ENCODE results near the gene DEDD2. TPM values are rescaled to one million over a fixed set of nuclear protein-coding genes. Genes with fewer than 3 reads are reported as not detected.

Gene DEDD2
- total and polyA plus RNA-seq, 8 donors, result 9.7 to 25.4 (median 13.7) TPM

DNA sequence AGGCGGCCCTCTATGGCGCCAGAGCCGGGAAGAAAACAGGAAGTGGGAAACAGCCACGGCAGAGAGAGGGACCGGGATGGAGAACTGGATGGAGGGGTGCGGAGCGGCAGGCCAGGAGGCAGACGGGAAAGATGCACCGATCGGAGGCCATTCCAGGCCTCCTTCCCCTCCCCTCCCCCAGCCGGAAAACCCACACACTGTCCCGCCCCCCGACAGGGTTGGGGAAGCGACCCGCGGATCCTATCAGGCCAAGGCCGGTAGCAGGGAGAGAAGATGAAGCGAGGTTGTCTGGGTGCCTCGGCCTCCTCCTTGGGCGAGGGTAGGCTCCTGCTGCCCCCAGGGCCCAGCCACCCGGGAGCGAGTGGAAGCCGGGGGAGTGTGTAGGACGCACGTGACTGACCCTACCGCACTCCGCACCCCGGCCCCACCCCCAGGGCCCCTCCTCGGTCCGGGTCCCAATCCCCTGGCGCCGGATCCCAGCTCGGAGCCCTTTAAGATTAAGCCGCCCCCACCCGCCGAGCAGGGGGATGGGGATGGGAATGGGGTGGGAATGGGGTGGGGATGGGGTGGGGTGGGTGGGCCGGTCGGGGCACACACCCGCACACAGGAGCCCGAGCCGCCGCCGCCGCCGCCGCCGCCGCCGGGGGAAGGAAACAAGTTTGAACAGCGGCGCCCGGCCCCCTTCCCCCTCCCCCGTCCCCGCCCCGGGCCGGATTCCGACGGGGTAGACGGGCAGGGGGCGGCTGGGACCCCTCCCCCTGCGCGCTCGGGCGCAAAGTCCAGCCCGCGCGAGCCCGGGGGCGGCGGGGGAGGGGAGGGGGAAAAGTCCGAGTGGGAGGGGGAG is 36.0 kb upstream of the DEDD2 start:
- intact Hi-C loops (cut with DNase I), result no loop called here
- H3K27ac ChIP-seq, result peak overlapping the region; percentile 92 to 97 (median 94)
- no peaks in the 10 kb centered on the region for H3K27me3 ChIP-seq
- ATAC-seq, result peak; percentile 11 to 31 (median 25)
- H3K4me1 ChIP-seq, result peaks cover 0 to 16% (median 0%) of the 10 kb centered on the region in 3 donors
- FAIRE-seq, result no peak
- peak overlapping the region; percentile 88 to 97 (median 96) for H3K4me3 ChIP-seq
- H3K9me3 ChIP-seq, result no peaks in the 10 kb centered on the region
- 1% methylated on average over 29 to 59 of the region's 71 CpGs for WGBS, 2 donors
- H3K36me3 ChIP-seq, result peaks cover 0 to 15% (median 7%) of the 10 kb centered on the region in 3 donors
- peak; percentile 61 to 88 (median 72) for DNase-seq
- TF ChIP-seq CTCF (IDR thresholded peaks at IDR 0.05), result no peak

DNA sequence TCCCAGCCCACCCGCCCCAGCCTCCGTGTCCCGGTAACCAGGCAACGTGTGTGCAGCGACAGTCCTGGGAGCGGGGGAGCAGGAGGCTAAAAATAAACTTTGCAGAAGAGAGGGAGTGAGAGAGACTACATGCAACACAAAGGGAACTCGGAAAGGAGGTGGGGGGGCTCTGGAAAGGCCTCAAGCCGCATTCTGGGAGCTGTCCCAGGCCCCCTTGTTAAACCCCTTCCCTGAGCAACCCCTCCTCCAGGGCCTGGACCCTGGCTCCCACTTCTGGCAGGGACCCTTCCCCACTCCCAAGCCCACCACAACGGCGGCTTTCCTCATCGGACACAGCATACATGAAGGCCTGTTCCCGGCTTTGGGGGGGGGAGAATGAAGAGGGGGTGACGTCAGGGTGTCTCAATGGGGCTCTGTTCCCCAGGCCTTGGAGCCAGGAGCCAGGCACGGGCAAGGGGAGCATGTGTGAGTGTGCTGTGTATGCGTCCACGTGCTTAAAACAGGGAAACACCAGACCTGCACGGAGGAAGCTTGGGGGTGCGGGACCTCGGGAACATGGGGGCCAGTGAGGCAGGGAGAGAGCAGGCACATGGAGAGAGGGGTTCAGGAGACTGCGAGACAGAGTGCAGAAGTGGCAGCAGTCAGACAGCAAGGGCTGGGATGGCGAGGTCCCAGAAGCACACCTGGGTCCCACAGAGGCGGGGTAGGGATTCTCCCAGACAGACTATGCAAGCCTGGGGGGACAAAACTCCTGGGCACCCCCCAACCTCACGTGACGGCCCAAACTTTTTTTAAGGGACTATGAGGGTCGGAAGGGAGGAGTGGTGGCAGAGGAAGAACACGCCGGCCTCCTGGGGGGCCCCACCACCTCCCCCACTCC is 35.1 kb upstream of the DEDD2 start:
- H3K27me3 ChIP-seq, result no peaks in the 10 kb centered on the region
- no peaks in the 10 kb centered on the region for H3K9me3 ChIP-seq
- H3K4me1 ChIP-seq, result peaks cover 0 to 16% (median 0%) of the 10 kb centered on the region in 3 donors
- 12 to 13% methylated on average over 27 of the region's 27 CpGs for WGBS, 2 donors
- DNase-seq (peak in 4 of 6 donors; percentile 53 to 72 (median 62)), ATAC-seq (peak in 1 of 4 donors; percentile 1), FAIRE-seq (no peak)
- no peak for TF ChIP-seq CTCF (IDR thresholded peaks at IDR 0.05)
- H3K4me3 ChIP-seq, result peak overlapping the region; percentile 88 to 97 (median 96)
- peaks cover 0 to 15% (median 9%) of the 10 kb centered on the region in 3 donors for H3K36me3 ChIP-seq
- intact Hi-C loops (cut with DNase I), result no loop called here
- peak overlapping the region; percentile 92 to 97 (median 94) for H3K27ac ChIP-seq

DNA sequence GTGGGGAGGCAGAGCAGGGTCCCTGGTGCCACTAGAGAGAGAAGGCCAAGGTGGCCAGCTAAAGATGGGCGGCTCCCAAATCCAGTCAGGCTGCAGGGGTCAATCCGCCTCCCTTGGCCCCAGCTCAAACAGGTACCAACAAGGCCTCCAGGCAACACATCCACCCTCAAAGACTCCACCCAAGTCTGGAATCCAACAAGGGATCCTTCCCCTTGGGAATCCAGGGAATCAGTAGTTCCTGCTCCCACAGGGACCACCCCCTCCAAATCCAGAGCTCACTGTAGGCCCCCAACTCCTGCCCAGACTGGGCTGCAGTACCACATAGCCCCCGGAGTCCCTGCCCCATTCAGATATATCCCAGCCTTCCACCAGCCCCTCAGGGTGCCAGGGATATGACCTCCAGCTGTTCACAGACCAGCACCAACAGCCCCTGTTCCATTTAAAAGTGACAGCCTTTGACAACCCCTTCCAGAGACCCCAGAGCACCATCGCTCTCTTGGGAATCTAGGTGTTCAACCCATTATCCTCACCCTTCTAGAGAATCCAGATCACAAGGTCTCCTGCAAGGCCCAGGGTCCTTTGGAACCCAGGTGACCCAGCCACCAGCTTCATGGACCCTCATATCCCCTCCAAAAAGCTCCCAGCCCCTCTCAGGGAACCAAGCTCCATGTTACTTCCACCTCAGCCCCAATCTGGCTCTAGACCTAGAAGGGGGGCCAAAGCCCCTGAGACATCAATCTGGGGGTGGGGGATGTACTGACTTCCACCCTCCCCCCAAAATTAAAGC is 34.3 kb upstream of the DEDD2 start:
- H3K4me3 ChIP-seq, result peak overlapping the region in 1 of 4 donors; percentile 96
- 71 to 80% methylated on average over 4 of the region's 4 CpGs for WGBS, 2 donors
- no peak for FAIRE-seq
- no peaks in the 10 kb centered on the region for H3K9me3 ChIP-seq
- H3K27ac ChIP-seq, result peak overlapping the region; percentile 42 to 97 (median 94)
- ATAC-seq, result no peak
- H3K36me3 ChIP-seq, result peaks cover 0 to 15% (median 9%) of the 10 kb centered on the region in 3 donors
- no peaks in the 10 kb centered on the region for H3K27me3 ChIP-seq
- no peak for DNase-seq
- peaks cover 0 to 16% (median 0%) of the 10 kb centered on the region in 3 donors for H3K4me1 ChIP-seq
- no peak for TF ChIP-seq CTCF (IDR thresholded peaks at IDR 0.05)
- intact Hi-C loops (cut with DNase I), result no loop called here

DNA sequence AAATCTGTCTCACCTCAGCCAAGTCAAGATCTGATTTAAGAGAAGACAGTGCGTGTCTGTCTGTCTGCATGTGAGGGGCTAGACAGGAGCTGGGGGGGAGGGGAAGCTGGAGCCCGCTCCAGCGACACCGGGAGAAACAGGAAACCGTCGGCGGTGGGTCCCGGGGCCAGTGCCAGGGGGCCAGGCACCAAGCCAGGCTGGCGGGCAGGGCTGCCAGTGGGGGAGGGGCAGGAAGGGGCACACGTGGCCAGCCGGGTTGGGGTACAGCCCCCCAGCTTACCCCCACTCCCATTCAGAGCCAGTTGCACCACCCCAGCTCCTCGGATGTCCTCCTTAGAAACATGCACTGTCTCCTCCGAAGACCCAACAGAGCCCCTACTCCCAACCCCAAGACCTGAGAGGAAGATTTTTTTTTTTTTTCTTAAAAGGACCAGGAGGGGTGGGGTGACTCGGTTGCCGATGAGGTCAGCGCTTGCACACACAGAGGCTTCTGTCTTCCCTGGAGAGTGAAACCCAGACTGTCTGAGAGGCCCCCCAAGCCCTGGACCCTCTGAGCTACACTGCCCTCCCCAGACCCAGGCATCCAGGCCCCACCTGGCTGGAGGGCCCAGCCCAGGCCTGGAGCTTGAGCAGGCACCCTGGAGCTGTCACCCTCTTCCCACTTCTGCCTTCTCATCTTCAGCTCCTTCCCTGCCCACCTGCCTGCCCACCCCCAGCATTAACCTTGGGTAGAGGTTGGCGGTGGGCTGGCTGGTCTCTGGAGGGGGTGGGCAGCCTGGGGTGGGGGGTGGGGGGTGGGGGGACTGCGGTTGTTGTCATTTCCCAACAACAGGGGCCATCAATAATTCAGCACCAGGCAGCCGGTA is 33.4 kb upstream of the DEDD2 start:
- H3K27ac ChIP-seq, result peak overlapping the region in 3 of 4 donors; percentile 33 to 97 (median 46)
- peaks cover 0 to 20% (median 0%) of the 10 kb centered on the region in 3 donors for H3K4me1 ChIP-seq
- TF ChIP-seq CTCF (IDR thresholded peaks at IDR 0.05), result no peak
- H3K36me3 ChIP-seq, result peaks cover 0 to 15% (median 9%) of the 10 kb centered on the region in 3 donors
- H3K27me3 ChIP-seq, result no peaks in the 10 kb centered on the region
- no peak overlapping the region for H3K4me3 ChIP-seq
- intact Hi-C loops (cut with DNase I), result no loop called here
- ATAC-seq, result no peak
- no peaks in the 10 kb centered on the region for H3K9me3 ChIP-seq
- 41 to 42% methylated on average over 13 to 19 of the region's 19 CpGs for WGBS, 2 donors
- DNase-seq, result peak in 5 of 6 donors; percentile 31 to 77 (median 66)
- FAIRE-seq, result no peak

Data from pancreas (tissue), 10 donors.